HepG2 (cell line): Measurements from ENCODE around the gene HAUS1. TPM values are rescaled to one million over a fixed set of nuclear protein-coding genes. Genes with fewer than 3 reads are reported as not detected.

Experiments used
- ATAC-seq: fragments of 200-7000 bp; cut with Tn5 transposase; 3 replicates; pipeline ENCODE4 v1.9.1; 2020; ENCODE audit warnings: mild to moderate bottlenecking, moderate library complexity
- BruUV-seq: library from RNA; stranded (reverse); fragments of 400-500 nt; replicated peaks from 2 replicates; lab custom pipeline; 2021; lab: Mats Ljungman, UMichigan
- CTCF ChIA-PET: fragments of 300-600 bp; formaldehyde crosslinking; extraction: SDS; loops from one replicate; lab custom pipeline; 2021; ENCODE audit warnings: low total read pairs, inconsistent platforms, low intra/inter-chr PET ratio; lab: Yijun Ruan, JAX
- POLR2A ChIA-PET: fragments of 350-600 bp; sonication (Branson Sonifier 250); formaldehyde crosslinking; loops from one replicate; lab custom pipeline; 2020; ENCODE audit warnings: antibody characterized with exemption, inconsistent platforms; lab: Yijun Ruan, JAX
- DNase-seq: peaks from one replicate; pipeline ENCODE4 v3.0.0-alpha.2; 2015; ENCODE audit warnings: low spot score
- FAIRE-seq: peaks from 3 replicates; lab custom pipeline; 2011; peaks lifted over from hg19 to GRCh38; lab: Jason Lieb, UNC
- H2AFZ ChIP-seq: one replicate; pipeline ENCODE4 v1.6.1; 2011; ENCODE audit warnings: low read length, inconsistent platforms
- H3K27ac ChIP-seq: fragments of 300-600 bp; 3 replicates; pipeline ENCODE4 v1.8.0; 2011; ENCODE audit warnings: mixed run types, mild to moderate bottlenecking, mixed read lengths, low read length, inconsistent platforms; ENCODE audit not compliant: insufficient read depth; ENCODE audit errors: extremely low read length
- H3K27me3 ChIP-seq, 2 experiments: fragments of 200-600 bp in 1 of 2; 2 replicates in 1 of 2; 3 replicates in 1 of 2; pipeline versions ENCODE4 v1.6.0 to v1.8.0; 2011; ENCODE audit warnings: low read length in 2 of 2, mild to moderate bottlenecking in 2 of 2, moderate library complexity in 2 of 2, inconsistent platforms in 1 of 2; ENCODE audit not compliant: insufficient read depth in 2 of 2, control insufficient read depth in 1 of 2
- H3K36me3 ChIP-seq, 2 experiments: fragments of 200-600 bp in 1 of 2; replicated peaks in 1 of 2; 2 replicates in 1 of 2; 3 replicates in 1 of 2; pipeline versions ENCODE4 v1.5.1 to v1.8.0; 2011; ENCODE audit warnings: low read length in 2 of 2, inconsistent platforms in 1 of 2; ENCODE audit not compliant: insufficient read depth in 2 of 2, control insufficient read depth in 1 of 2
- H3K4me1 ChIP-seq: 2 replicates; pipeline ENCODE4 v1.5.1; 2012; ENCODE audit warnings: low read length, inconsistent platforms; ENCODE audit not compliant: insufficient read depth
- H3K4me2 ChIP-seq: 2 replicates; pipeline ENCODE4 v1.6.0; 2011; ENCODE audit warnings: low read depth, low read length, inconsistent platforms
- H3K4me3 ChIP-seq, 3 experiments: fragments of 200-600 bp in 1 of 3; sonication (generic), shearing (Covaris generic) in 1 of 3; replicated peaks in 1 of 3; 2 replicates each; pipeline ENCODE4 v1.5.1; 2011 to 2016; ENCODE audit warnings: low read length in 3 of 3, inconsistent platforms in 2 of 3, low read depth in 2 of 3, mild to moderate bottlenecking in 2 of 3, control low read depth in 1 of 3, mixed read lengths in 1 of 3; ENCODE audit not compliant: insufficient read depth in 1 of 3
- H3K79me2 ChIP-seq: one replicate; pipeline ENCODE4 v1.6.1; 2011; ENCODE audit warnings: low read length, inconsistent platforms; ENCODE audit not compliant: insufficient read depth
- H3K9ac ChIP-seq: 2 replicates; pipeline ENCODE4 v1.6.0; 2011; ENCODE audit warnings: mild to moderate bottlenecking, low read depth, low read length, inconsistent platforms; ENCODE audit not compliant: insufficient read depth
- H3K9me3 ChIP-seq: 2 replicates; pipeline ENCODE4 v1.5.1; 2012; ENCODE audit warnings: mild to moderate bottlenecking, low read length
- H4K20me1 ChIP-seq: 2 replicates; pipeline ENCODE4 v1.6.0; 2011; ENCODE audit warnings: inconsistent platforms, mild to moderate bottlenecking, low read length, moderate library complexity; ENCODE audit not compliant: insufficient read depth
- CENPT ChIP-seq: sonication (generic); formaldehyde crosslinking; IDR thresholded peaks from 2 replicates; pipeline ENCODE4 v1.8.0; 2022; ENCODE audit warnings: low read depth, mild to moderate bottlenecking, moderate library complexity, missing genetic modification reagents
- FOXA3 ChIP-seq: IDR thresholded peaks from 2 replicates; pipeline ENCODE4 v1.6.1; 2016; ENCODE audit warnings: missing genetic modification reagents, missing compliant biosample characterization
- NFATC3 ChIP-seq: sonication (generic); formaldehyde crosslinking; IDR thresholded peaks from 2 replicates; pipeline ENCODE4 v1.5.1; 2020; ENCODE audit warnings: mild to moderate bottlenecking, missing genetic modification reagents
- NONO ChIP-seq, 2 experiments: fragments of 450-650 bp in 1 of 2; sonication (generic) in 1 of 2; formaldehyde crosslinking in 1 of 2; IDR thresholded peaks in 1 of 2; conservative IDR thresholded peaks in 1 of 2; 2 replicates each; pipeline versions ENCODE4 v1.6.1 to v1.8.0; 2017 to 2022; ENCODE audit warnings: mild to moderate bottlenecking in 1 of 2, missing genetic modification reagents in 1 of 2, moderate library complexity in 1 of 2
- PRMT3 ChIP-seq: sonication (generic); formaldehyde crosslinking; IDR thresholded peaks from 2 replicates; pipeline ENCODE4 v1.8.1; 2022; ENCODE audit warnings: low read depth, mild to moderate bottlenecking, moderate library complexity, missing genetic modification reagents, borderline replicate concordance
- SRF ChIP-seq: IDR thresholded peaks from 2 replicates; pipeline ENCODE4 v1.6.1; 2011; ENCODE audit warnings: mild to moderate bottlenecking, low read depth, low read length, moderate library complexity
- ZFP82 ChIP-seq: sonication (generic); formaldehyde crosslinking; IDR thresholded peaks from 2 replicates; pipeline ENCODE4 v1.5.1; 2020; ENCODE audit warnings: mild to moderate bottlenecking, missing genetic modification reagents, borderline replicate concordance
- ZNF275 ChIP-seq: sonication (generic); formaldehyde crosslinking; IDR thresholded peaks from 2 replicates; pipeline ENCODE4 v1.8.0; 2022; ENCODE audit warnings: missing genetic modification reagents, mild to moderate bottlenecking, inconsistent platforms, borderline replicate concordance
- ZNF337 ChIP-seq: sonication (generic); formaldehyde crosslinking; IDR thresholded peaks from 2 replicates; pipeline ENCODE4 v1.5.1; 2020; ENCODE audit warnings: missing genetic modification reagents, low read depth, mild to moderate bottlenecking, borderline replicate concordance
- ZNF350 ChIP-seq: sonication (generic); formaldehyde crosslinking; IDR thresholded peaks from 2 replicates; pipeline ENCODE4 v1.4.0; 2020; ENCODE audit warnings: mild to moderate bottlenecking, low read depth, missing genetic modification reagents, borderline replicate concordance
- ZNF430 ChIP-seq: sonication (generic); formaldehyde crosslinking; IDR thresholded peaks from 2 replicates; pipeline ENCODE4 v1.9.0; 2021; ENCODE audit warnings: mild to moderate bottlenecking, missing genetic modification reagents
- ZNF569 ChIP-seq: sonication (generic); formaldehyde crosslinking; IDR thresholded peaks from 2 replicates; pipeline ENCODE4 v1.5.0; 2020; ENCODE audit warnings: mild to moderate bottlenecking, missing genetic modification reagents, moderate library complexity, borderline replicate concordance
- ZNF710 ChIP-seq: sonication (generic); formaldehyde crosslinking; IDR thresholded peaks from 2 replicates; pipeline ENCODE4 v1.5.0; 2020; ENCODE audit warnings: mild to moderate bottlenecking, missing genetic modification reagents, borderline replicate concordance
- WGBS: methylation state at CpG from one replicate; pipeline ENCODE4 v1.1.6; 2017; ENCODE audit warnings: low lambda C conversion rate; 5-methylcytosine and 5-hydroxymethylcytosine counted together
- in situ Hi-C: cut with HindIII; loops from 2 replicates; pipeline ENCODE4 v1.10.0; 2017; ENCODE audit warnings: low pct_unique_long_range_greater_than_20kb; ENCODE audit not compliant: extremely low pct_ligation_motif_present
- intact Hi-C: fragments of 100-400 bp; cut with micrococcal nuclease; formaldehyde crosslinking; loops from one replicate; pipeline ENCODE4 v1.10.0; 2022; ENCODE audit not compliant: unreplicated experiment
- polyA plus RNA-seq, 8 experiments: library from polyadenylated mRNA; depleted of rRNA in 3 of 8; stranded (reverse) in 7 of 8; unstranded in 1 of 8; fragments of >200 nt; fragmentation: Illumina TruSeq in 4 of 8; extraction: Trizol in 4 of 8; gene quantifications; 2 replicates each; pipeline versions ENCODE4 v1.2.1 to v1.2.3, GENCODE V29; 2011 to 2016; ENCODE audit warnings: low read depth in 4 of 8, missing spikeins in 1 of 8, mixed read lengths in 1 of 8; ENCODE audit not compliant: insufficient read depth in 1 of 8
- total RNA-seq, 5 experiments: library from RNA; depleted of rRNA; stranded (reverse); fragments of >200 nt; fragmentation: Illumina TruSeq; extraction: Trizol; gene quantifications; 2 replicates each; pipeline ENCODE4 v1.2.3, GENCODE V29; 2016; ENCODE audit warnings: low read depth in 1 of 5
- TF ChIP-seq, protein P1 (sequence below): sonication (generic); formaldehyde crosslinking; IDR thresholded peaks from 2 replicates; pipeline ENCODE4 v1.5.0; 2020; ENCODE audit warnings: mild to moderate bottlenecking, missing genetic modification reagents, moderate library complexity

HAUS1 gene
- total and polyA plus RNA-seq, 2 of the 13 experiments (the other 11 are each of a cell fraction or from before 2014, with no cell fraction given) = 20.6 to 59.2 TPM

GRCh38 chr18:46071653-46072375 is 32.4 kb upstream of the HAUS1 start, which contains the start of gene PSTPIP2 (continued):
- no peak for TF ChIP-seq ZNF275 (CRISPR knock-in tag)
- TF ChIP-seq NONO (IDR thresholded peaks at IDR 0.05) = no peak
- no peak for TF ChIP-seq NONO (CRISPR knock-in tag; conservative IDR thresholded peaks at IDR 0.05)

- WGBS = 70% methylated on average over 11 of the region's 25 CpGs
- H2AFZ ChIP-seq = no peak overlapping the region
- in situ Hi-C loops = loop anchor here (5.0 to 10.0 kb wide), 2 partner anchors 105 to 378 kb away; partner anchors contain the start of gene EPG5
- TF ChIP-seq ZNF350 (CRISPR knock-in tag) = no peak
- no peak for TF ChIP-seq ZNF569 (CRISPR knock-in tag)
- no peak for TF ChIP-seq PRMT3 (CRISPR knock-in tag)
- no peak for TF ChIP-seq ZNF710
- TF ChIP-seq SRF = no peak
- no peak for TF ChIP-seq ZNF430 (CRISPR knock-in tag)
- no peak for TF ChIP-seq CENPT
- no peak for TF ChIP-seq FOXA3
- TF ChIP-seq, protein P1, sequence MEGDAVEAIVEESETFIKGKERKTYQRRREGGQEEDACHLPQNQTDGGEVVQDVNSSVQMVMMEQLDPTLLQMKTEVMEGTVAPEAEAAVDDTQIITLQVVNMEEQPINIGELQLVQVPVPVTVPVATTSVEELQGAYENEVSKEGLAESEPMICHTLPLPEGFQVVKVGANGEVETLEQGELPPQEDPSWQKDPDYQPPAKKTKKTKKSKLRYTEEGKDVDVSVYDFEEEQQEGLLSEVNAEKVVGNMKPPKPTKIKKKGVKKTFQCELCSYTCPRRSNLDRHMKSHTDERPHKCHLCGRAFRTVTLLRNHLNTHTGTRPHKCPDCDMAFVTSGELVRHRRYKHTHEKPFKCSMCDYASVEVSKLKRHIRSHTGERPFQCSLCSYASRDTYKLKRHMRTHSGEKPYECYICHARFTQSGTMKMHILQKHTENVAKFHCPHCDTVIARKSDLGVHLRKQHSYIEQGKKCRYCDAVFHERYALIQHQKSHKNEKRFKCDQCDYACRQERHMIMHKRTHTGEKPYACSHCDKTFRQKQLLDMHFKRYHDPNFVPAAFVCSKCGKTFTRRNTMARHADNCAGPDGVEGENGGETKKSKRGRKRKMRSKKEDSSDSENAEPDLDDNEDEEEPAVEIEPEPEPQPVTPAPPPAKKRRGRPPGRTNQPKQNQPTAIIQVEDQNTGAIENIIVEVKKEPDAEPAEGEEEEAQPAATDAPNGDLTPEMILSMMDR (CRISPR knock-in tag) = 0 out of 2 replicates have a peak, but pooled peaks have one; percentile 14
- TF ChIP-seq ZNF337 = no peak
- TF ChIP-seq ZFP82 (CRISPR knock-in tag) = no peak
- TF ChIP-seq NFATC3 = no peak
Observed at GRCh38 chr18:46072376-46072867, 31.8 kb upstream of the HAUS1 start.

More at GRCh38 chr18:46072376-46072867, 31.8 kb upstream of the HAUS1 start:
- Histone ChIP-seq H4K20me1 (peaks cover 9% of the 10 kb centered on the region; the same call in 1 of the 2 replicates), H3K79me2 (no peaks in the 10 kb centered on the region), H3K4me1 (peaks cover 21% of the 10 kb centered on the region), H3K9me3 (no peaks in the 10 kb centered on the region), H3K4me2 (peak overlapping the region; percentile 77), H3K9ac (peak overlapping the region; percentile 54), H3K27me3 (peaks cover 12 to 39% of the 10 kb centered on the region in 2 experiments; a peak in 4 of 5 replicates), H3K27ac (no peak overlapping the region), H3K36me3 (0 out of 5 replicates have a peak, but pooled peaks cover 0 to 3% of the 10 kb centered on the region in 2 experiments), H3K4me3 (peak overlapping the region; percentile 54 to 72 (median 54); a peak in 5 of 6 replicates)
- ChIA-PET POLR2A (no interaction called here), CTCF (no interaction called here)
- no TSS peak for BruUV-seq
- peak; percentile 8 for ATAC-seq
- intact Hi-C loops = loop anchor here (2.0 to 10.0 kb wide), 3 partner anchors 105 to 408 kb away; partner anchors contain the start of gene EPG5
- no peak for FAIRE-seq
- no peak for DNase-seq
